Central memory CD8-positive, alpha-beta T cell (primary cell): Measurements from ENCODE around the gene FRMD4A.

Experiments
- ATAC-seq: fragments of 150-1000 bp; cut with Tn5 transposase; replicated peaks from 2 replicates; pipeline ENCODE4 v1.10.0; 2022; ENCODE audit warnings: mild to moderate bottlenecking, moderate FRiP score, moderate number of reproducible peaks; ENCODE audit not compliant: poor library complexity, severe bottlenecking; ENCODE audit errors: extremely low read depth
- DNase-seq, 2 donors: peaks; one replicate each; pipeline ENCODE4 v3.0.0; 2021; ENCODE audit warnings: low spot score in 2 of 2
- H3K27ac Mint-ChIP-seq: one replicate; pipeline ENCODE4 v1.8.0; 2022; ENCODE audit warnings: low read depth, mild to moderate bottlenecking, moderate library complexity, mixed read lengths
- H3K27me3 Mint-ChIP-seq: one replicate; pipeline ENCODE4 v1.8.0; 2022; ENCODE audit warnings: mixed read lengths
- H3K36me3 Mint-ChIP-seq: one replicate; pipeline ENCODE4 v1.8.0; 2022; ENCODE audit warnings: mild to moderate bottlenecking, moderate library complexity, mixed read lengths; ENCODE audit not compliant: insufficient read depth
- H3K4me1 Mint-ChIP-seq: one replicate; pipeline ENCODE4 v1.8.0; 2022; ENCODE audit warnings: mixed read lengths
- H3K4me3 Mint-ChIP-seq: one replicate; pipeline ENCODE4 v1.8.0; 2022; ENCODE audit warnings: mild to moderate bottlenecking, moderate library complexity, mixed read lengths
- H3K9me3 Mint-ChIP-seq: one replicate; pipeline ENCODE4 v1.8.0; 2022; ENCODE audit warnings: mixed read lengths

FRMD4A gene

DNA sequence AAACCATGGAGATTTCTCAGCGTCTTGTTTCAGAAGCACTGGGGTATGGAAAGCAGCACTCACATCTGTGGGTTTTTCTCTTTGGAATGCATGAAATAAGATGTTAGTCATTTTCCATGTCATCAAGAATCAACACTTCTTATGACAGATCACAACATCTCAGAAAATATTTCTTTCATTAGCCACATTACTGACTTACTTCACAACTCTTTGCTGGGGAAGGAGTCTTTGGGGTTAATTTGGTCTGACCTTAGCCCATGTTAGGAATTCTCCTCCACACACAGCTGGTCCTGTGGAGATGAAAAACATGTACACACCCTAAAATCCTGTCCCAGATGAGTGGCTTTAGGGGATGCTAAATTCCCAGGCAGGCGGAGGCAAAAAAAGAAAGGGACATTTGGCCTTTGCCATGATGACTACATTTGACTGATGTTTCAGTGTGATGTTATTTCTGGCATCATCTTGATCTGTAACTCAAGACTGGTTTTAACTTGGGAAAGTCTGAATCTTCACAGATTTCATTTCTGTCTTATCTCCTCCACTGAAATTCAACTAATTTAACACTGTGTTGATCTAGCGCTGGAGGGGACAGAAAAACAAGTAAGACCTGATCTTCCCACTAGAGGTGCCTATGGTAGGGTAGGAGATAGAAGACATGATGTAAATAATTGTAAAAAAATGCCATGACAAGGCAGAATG, 380.7 kb downstream of the FRMD4A start:
- ATAC-seq: no peak
- H3K9me3 Mint-ChIP-seq: peaks cover 6% of the 10 kb centered on the region
- no peaks in the 10 kb centered on the region for H3K27me3 Mint-ChIP-seq
- no peaks in the 10 kb centered on the region for H3K4me1 Mint-ChIP-seq
- no peak for DNase-seq
- no peak overlapping the region for H3K4me3 Mint-ChIP-seq
- no peaks in the 10 kb centered on the region for H3K36me3 Mint-ChIP-seq
- H3K27ac Mint-ChIP-seq: no peak overlapping the region

DNA sequence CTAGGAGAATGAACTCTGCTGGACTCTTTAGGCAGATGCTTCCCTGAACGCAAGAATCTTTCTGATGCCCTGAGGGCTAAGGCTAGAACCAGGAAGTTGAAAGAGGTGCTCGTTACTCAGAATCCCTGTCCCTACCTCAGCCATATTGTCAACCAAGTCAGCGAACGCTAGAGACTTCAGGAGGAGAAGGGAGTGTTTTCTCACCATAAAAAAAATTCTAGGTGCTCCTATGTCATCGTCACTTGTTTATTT, 384.6 kb downstream of the FRMD4A start:
- DNase-seq (no peak), ATAC-seq (no peak)
- H3K9me3 Mint-ChIP-seq: peaks cover 6% of the 10 kb centered on the region
- no peak overlapping the region for H3K4me3 Mint-ChIP-seq
- H3K27me3 Mint-ChIP-seq: no peaks in the 10 kb centered on the region
- H3K27ac Mint-ChIP-seq: no peak overlapping the region
- peaks cover 5% of the 10 kb centered on the region for H3K4me1 Mint-ChIP-seq
- H3K36me3 Mint-ChIP-seq: no peaks in the 10 kb centered on the region

DNA sequence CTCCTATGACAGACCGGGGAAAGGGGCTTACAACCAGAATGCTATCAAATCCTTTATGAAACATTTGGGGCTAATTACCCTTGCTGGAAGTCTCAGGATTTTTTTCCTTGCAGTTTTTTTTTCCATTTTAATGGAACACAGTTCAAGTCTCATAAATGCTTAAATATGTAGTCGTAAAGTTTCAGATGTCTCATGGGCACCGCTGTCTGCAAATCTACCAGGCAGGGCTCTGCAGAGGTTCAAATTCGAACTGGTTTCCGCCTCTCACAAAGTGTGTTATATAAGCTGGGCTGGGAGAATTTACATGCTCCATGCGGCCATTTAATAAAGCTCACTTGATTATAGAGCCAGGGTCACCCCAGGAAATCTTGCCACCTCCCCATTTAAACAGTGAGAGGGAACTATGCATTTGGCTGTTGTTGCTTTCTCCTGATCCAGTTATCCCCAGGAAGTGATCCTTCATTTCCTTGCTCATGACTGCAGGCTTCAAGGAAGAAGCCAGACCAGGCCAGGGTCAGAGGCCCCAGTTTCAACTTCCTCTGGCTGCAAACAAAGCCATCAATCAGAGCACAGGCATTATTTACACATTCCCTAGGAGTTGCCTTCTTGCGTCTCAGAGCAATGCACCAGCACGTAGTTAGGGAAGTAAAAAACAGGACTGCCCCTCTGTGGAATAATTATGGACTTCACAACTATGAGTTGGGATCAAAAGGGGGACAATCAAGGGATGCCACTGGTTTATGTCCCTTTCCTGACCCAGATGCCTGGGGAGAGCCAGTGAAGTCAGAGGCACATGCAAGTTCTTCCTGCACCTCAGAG, 385.1 kb downstream of the FRMD4A start:
- no peak for ATAC-seq
- no peak overlapping the region for H3K4me3 Mint-ChIP-seq

DNA sequence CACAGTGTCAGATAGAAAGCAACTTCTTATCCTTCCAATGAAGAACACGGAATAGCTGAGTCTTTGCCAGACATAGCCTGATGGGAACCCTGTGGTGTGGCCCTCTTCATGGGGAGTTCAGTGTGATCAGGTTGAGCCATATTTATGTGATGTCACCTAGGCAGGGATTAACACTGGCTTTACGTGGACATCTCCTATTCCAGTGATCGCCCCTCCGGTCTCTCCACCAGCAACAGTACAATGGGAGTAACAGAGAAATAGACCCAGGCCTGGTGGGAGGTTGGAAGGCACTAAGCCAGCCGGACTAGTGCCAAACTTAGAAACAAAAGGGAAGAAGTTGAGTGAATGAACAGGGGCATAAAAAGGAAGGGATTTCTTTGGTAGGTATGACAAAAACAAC, 385.9 kb downstream of the FRMD4A start:
- no peak for ATAC-seq

More for the DNA sequence above, 385.1 kb downstream of the FRMD4A start:
- Mint-ChIP-seq H3K36me3 (no peaks in the 10 kb centered on the region), H3K9me3 (peaks cover under 1% of the 10 kb centered on the region), H3K27me3 (no peaks in the 10 kb centered on the region), H3K27ac (no peak overlapping the region), H3K4me1 (peaks cover 5% of the 10 kb centered on the region)
- no peak for DNase-seq

GRCh38 chr10:13943735-13944398, 386.9 kb downstream of the FRMD4A start:
- DNase-seq (no peak), ATAC-seq (no peak)
- Mint-ChIP-seq H3K27ac (no peak overlapping the region), H3K9me3 (no peaks in the 10 kb centered on the region), H3K4me3 (no peak overlapping the region), H3K4me1 (peaks cover 5% of the 10 kb centered on the region), H3K36me3 (no peaks in the 10 kb centered on the region), H3K27me3 (no peaks in the 10 kb centered on the region)

More for the DNA sequence above, 385.9 kb downstream of the FRMD4A start:
- H3K4me3 Mint-ChIP-seq: no peak overlapping the region
- H3K27me3 Mint-ChIP-seq: no peaks in the 10 kb centered on the region
- H3K9me3 Mint-ChIP-seq: no peaks in the 10 kb centered on the region
- H3K4me1 Mint-ChIP-seq: peaks cover 5% of the 10 kb centered on the region
- no peaks in the 10 kb centered on the region for H3K36me3 Mint-ChIP-seq
- H3K27ac Mint-ChIP-seq: no peak overlapping the region
- DNase-seq: no peak

DNA sequence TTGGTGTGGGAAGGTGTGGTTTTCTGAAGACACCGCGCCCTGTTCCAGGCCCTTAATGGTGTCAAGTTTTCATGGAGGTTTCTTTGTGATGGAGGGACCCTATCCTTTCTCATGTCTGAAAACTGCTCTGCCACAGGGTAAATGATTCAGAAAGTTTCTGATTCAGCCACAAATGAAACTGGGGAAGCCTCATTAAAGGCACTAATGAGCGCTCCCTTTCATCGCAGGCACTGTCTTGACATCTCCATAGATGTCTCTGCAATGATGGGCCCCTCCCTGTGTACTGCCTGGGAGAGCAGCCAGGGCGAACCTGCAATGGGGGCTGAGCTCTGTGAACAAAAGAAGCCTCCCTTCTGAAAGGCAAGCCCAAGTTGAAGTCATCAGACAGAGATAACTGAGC, 388.7 kb downstream of the FRMD4A start:
- H3K27ac Mint-ChIP-seq: no peak overlapping the region
- no peak for DNase-seq
- H3K4me3 Mint-ChIP-seq: no peak overlapping the region
- H3K27me3 Mint-ChIP-seq: peaks cover 10% of the 10 kb centered on the region
- no peaks in the 10 kb centered on the region for H3K36me3 Mint-ChIP-seq
- ATAC-seq: no peak
- peaks cover 5% of the 10 kb centered on the region for H3K4me1 Mint-ChIP-seq
- H3K9me3 Mint-ChIP-seq: no peaks in the 10 kb centered on the region

DNA sequence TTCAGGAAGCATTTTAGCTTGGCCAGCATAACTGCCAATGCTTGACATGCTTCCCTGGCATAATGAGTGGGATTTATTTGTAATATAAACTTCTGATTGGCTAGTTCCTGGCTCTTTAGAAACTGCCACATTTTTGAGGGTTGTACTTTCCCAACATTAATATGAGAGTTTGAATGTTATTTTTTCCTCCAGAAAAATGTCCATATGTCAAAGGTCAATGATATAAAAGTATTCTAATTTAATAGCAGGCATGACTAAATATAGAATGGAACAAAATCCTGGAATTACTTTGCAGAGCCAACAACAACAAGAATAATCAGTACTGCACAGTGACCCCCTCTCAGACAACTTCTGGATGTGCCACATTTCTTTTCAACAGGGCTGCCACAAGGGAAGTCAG, 391.3 kb downstream of the FRMD4A start:
- ATAC-seq: no peak
- H3K27me3 Mint-ChIP-seq: peaks cover 27% of the 10 kb centered on the region
- peaks cover 5% of the 10 kb centered on the region for H3K4me1 Mint-ChIP-seq
- DNase-seq: no peak
- no peaks in the 10 kb centered on the region for H3K9me3 Mint-ChIP-seq
- no peak overlapping the region for H3K4me3 Mint-ChIP-seq
- H3K27ac Mint-ChIP-seq: no peak overlapping the region
- no peaks in the 10 kb centered on the region for H3K36me3 Mint-ChIP-seq

DNA sequence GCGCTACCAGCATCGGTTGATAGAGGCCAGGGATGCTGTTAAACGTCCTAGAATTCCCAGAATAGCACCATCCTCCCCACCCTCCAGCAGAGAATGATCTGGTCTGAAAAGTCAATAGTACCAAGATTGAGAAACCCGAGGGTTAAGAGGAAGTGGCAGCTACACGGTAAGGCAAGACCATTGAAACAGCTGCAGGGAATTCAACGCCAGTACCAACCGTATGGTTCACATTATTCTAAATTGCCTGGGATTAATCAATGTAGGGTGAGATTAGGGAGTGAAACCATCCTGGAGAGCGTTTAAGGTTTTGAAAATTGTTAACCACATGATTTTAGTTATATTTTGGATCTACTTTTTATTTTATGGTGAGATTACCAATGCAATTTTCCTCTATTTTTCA, 391.8 kb downstream of the FRMD4A start:
- no peak for ATAC-seq
- peaks cover 5% of the 10 kb centered on the region for H3K4me1 Mint-ChIP-seq
- DNase-seq: no peak
- no peaks in the 10 kb centered on the region for H3K9me3 Mint-ChIP-seq
- H3K36me3 Mint-ChIP-seq: no peaks in the 10 kb centered on the region
- H3K27me3 Mint-ChIP-seq: peaks cover 27% of the 10 kb centered on the region
- no peak overlapping the region for H3K4me3 Mint-ChIP-seq
- H3K27ac Mint-ChIP-seq: no peak overlapping the region

- no peaks in the 10 kb centered on the region for H3K36me3 Mint-ChIP-seq
- H3K4me1 Mint-ChIP-seq: no peaks in the 10 kb centered on the region
- H3K27ac Mint-ChIP-seq: no peak overlapping the region
Observed at GRCh38 chr10:13936826-13937225, 393.9 kb downstream of the FRMD4A start.

DNA sequence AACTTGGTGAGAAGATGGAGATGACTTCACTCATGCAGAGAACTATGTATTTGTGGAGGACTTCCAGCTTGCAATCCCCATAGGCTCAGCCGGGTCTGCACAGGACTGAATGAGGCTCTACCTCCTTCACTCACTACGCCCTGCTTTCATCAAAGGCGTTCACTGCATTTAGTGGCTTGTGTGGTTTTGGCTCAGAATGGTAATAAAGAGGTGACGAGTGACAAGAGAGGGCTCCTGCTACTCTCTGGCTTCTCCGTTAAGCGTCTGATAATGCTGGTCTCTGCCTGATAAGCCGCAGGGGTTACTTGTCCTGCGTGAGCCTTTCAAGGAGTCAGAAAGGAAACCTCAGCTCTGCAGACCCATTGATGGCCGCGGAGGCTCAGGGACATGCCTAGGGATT, 400.6 kb downstream of the FRMD4A start:
- ATAC-seq (peak; percentile 84), DNase-seq (peak in 1 of 2 donors; percentile 17)
- no peaks in the 10 kb centered on the region for H3K36me3 Mint-ChIP-seq
- no peak overlapping the region for H3K27ac Mint-ChIP-seq
- no peaks in the 10 kb centered on the region for H3K27me3 Mint-ChIP-seq
- no peak overlapping the region for H3K4me3 Mint-ChIP-seq
- no peaks in the 10 kb centered on the region for H3K9me3 Mint-ChIP-seq
- peaks cover 7% of the 10 kb centered on the region for H3K4me1 Mint-ChIP-seq

More at GRCh38 chr10:13936826-13937225, 393.9 kb downstream of the FRMD4A start:
- Mint-ChIP-seq H3K4me3 (no peak overlapping the region), H3K27me3 (peaks cover 27% of the 10 kb centered on the region), H3K9me3 (no peaks in the 10 kb centered on the region)
- no peak for DNase-seq
- ATAC-seq: no peak

DNA sequence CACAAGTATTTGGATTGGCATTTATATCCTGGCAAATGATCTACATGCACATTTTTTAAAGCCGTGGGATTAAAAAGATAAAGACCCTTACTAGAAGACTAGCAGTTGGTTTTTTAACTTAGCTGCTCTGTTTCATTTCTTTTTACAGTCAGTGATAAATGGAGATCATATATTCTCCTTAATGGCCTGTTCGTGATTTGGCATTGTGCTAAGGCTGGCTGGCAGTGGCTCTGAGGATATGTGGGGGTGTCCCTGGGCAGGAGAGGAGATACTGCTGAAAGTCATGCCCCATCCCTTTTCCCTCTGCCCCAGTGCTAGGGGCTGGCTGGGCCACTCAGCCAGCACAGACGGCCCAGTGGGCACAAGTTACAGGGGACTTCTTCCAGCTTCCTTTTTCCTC, 402.3 kb downstream of the FRMD4A start:
- H3K27me3 Mint-ChIP-seq: no peaks in the 10 kb centered on the region
- ATAC-seq: no peak
- H3K4me3 Mint-ChIP-seq: no peak overlapping the region
- no peaks in the 10 kb centered on the region for H3K9me3 Mint-ChIP-seq
- no peak overlapping the region for H3K27ac Mint-ChIP-seq
- H3K36me3 Mint-ChIP-seq: no peaks in the 10 kb centered on the region
- peaks cover 7% of the 10 kb centered on the region for H3K4me1 Mint-ChIP-seq
- DNase-seq: no peak

- Mint-ChIP-seq H3K9me3 (no peaks in the 10 kb centered on the region), H3K27me3 (no peaks in the 10 kb centered on the region), H3K27ac (no peak overlapping the region)
Observed at GRCh38 chr10:13925971-13926780, 404.5 kb downstream of the FRMD4A start.

More at GRCh38 chr10:13925971-13926780, 404.5 kb downstream of the FRMD4A start:
- DNase-seq (no peak), ATAC-seq (no peak)
- Mint-ChIP-seq H3K36me3 (no peaks in the 10 kb centered on the region), H3K4me1 (peaks cover 7% of the 10 kb centered on the region), H3K4me3 (no peak overlapping the region)
